HG02981 (cell line): ENCODE results near the gene SLC35E1.
"Not testable (repeated sequence)": the region's sequence is repeated elsewhere in the genome, so short reads cannot be mapped to it uniquely, and the experiment has no call there.

Experiments used
- ATAC-seq: cut with Tn5 transposase; IDR thresholded peaks from one replicate; pipeline ENCODE4 v1.9.1; 2021; ENCODE audit warnings: mild to moderate bottlenecking, moderate library complexity; ENCODE audit not compliant: unreplicated experiment

Gene SLC35E1

DNA sequence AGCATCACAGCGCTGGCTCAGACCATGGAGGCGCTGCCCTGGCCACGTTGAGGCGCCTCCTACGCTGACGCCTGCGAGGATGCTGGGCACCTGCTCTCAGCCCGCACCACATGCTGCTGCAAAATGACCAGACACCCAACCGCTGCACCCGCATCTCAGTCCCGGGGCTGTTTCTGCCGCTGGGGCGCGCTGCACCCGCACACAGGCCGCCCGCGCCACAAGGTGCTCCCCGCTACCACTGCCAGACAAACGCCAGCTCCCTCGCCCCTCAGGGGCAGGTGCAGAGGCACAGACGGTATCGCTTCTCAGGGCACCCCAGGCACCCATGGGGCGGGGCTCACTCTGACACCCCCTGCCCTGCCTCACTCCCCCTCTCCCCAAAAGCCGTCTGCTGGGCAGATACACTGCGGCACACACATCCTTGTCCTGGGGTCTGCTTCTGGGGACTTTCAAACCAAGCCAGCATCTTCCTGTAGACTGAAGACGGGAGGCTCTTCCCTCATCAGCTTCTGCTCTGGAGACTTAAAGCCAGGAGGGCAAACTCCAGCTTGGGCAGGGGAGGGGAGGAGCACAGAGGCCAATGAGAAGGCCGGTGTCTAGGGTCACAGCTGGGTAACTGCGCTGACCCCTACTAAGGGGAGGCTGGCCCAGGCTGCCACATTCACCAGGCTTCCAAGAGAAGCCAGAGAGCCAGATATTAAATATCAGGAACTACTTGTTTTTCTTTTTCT, 46.3 kb downstream of the SLC35E1 start:
- no peak for ATAC-seq

- ATAC-seq = no peak
Observed at GRCh38 chr19:16524991-16525734, 47.1 kb downstream of the SLC35E1 start.

- ATAC-seq = no peak
Observed at GRCh38 chr19:16522559-16523377, 49.4 kb downstream of the SLC35E1 start.

- no peak for ATAC-seq
Observed at GRCh38 chr19:16521715-16522289, 50.4 kb downstream of the SLC35E1 start.

DNA sequence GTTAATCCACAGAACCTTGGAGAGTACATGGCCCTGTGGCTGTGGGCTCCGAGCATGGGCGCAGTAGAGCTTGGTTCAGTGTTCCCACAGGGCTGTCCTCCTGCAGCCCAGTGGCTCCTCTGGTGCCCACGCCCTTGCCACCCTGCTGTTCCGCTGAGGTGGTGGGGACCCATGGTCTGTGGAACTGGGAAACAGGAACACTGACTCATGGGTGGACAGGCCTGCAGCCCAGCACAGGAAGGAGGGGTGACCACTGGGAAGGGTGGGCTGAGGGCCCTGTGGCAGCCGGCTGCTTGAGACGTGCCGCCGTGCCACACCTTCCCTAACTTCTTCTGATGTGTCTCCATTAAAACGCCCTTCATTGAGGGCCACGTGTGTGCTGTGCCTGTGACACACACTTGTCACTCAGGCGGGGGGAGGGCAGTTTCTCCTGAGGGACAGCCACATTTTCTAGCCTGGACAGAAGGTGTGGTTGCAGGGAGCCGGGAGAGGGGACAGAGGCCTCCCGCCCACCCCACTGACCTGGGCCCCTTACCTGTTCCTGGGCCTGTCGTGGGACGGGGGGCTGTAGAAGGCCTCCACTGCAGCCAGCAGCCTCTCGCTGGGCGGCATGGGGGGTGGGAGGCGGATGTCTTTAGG, 51.1 kb downstream of the SLC35E1 start:
- no peak for ATAC-seq

DNA sequence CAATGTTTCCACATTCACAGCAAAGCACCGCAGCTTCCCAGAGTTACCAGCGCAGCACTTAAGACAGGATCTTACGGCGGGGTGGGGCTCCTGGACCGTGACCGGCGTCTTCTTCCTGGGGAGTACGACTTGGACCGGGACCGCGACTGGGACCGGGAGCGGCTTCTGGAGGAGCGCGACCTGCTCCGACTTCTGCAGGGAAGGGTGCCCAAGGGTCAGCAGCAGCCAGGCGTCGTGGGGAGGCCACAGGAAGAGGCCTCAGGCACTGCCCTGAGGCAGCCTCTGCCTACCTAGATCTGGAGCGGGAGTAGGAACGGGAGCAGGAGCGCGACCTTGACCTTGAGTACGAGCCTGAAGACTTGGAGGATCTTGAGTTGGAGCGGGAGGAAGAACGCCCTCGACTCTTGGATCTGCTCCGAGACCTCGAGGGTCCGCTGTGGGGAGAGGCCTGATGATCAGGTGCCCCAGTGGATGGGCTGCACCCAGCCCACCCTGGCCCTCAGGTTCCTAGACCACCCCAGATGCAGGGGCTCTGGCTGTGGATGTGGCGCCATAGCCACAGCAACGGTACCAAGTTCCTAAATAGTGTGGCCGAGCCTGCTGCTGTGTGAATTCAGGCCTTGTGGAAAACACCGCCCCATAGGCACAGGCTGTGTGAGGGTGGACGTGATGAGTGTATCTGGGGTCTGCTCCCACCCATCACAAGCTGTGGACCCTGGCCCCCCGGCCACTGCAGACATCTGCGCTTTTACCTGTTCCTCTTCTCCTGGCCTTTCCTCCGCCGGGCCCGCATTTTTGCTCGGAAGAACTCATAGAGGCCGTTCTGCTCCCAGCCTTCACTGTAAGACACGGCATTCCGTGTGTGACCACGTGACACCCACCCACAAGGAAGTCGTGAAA, 51.9 kb downstream of the SLC35E1 start:
- ATAC-seq = no peak

DNA sequence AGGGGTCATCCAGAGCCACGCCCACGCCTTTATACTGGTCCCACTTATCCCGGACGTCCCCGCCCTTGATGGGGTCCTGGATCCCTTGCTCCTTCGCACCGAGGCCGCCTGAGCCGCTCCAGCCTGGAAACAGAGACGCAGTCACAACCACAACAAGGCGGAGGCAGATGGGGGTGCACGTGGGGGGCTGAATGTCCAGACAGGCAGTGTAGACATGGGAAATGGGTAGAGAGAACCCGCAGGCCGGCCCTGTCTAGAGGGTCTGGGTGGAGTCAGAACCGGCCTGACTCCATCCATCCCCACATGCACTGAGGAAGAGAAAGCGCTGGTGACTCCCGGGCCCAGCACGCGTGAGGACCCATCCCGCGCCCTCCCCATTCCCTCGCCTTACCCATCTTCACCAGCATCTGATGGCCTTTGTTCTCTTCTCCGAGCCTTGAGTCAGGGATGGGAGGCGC, 53.0 kb downstream of the SLC35E1 start:
- ATAC-seq = no peak

GRCh38 chr19:16518483-16519229, 53.6 kb downstream of the SLC35E1 start:
- ATAC-seq = no peak

- no peak for ATAC-seq
Observed at GRCh38 chr19:16518061-16518460, 54.2 kb downstream of the SLC35E1 start.

DNA sequence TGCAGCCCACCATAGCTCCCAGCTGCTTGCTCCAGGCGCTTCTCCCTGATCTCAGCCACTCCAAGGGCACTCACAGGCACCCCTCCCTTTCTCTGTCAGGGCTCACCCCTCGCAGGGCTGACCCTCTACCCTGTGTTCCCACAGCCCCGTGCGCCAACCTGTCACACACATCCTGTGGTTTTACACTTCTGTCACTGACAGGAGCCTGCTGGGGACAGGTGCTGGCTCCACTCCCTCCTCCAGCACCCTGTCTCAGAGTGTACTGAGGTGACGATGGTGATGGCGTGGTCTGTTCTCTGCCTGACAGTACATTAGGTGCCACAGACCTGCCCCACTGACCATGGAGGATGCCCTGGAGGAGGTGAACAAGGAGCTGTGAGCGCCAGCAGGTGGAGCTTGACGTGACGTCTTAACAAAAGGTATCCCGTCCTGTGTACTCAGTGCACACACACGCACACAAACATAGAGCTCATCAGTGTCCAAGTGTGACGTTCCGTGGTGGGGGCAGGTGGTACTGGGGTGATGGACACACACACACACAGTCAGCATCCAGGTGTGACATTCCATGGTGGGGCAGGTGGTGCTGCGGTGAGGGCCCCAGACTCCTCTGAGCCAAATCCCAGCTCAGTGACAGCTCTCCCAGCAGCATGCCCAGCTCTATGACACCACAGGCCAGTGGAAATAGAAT, 55.1 kb downstream of the SLC35E1 start:
- ATAC-seq = no peak

DNA sequence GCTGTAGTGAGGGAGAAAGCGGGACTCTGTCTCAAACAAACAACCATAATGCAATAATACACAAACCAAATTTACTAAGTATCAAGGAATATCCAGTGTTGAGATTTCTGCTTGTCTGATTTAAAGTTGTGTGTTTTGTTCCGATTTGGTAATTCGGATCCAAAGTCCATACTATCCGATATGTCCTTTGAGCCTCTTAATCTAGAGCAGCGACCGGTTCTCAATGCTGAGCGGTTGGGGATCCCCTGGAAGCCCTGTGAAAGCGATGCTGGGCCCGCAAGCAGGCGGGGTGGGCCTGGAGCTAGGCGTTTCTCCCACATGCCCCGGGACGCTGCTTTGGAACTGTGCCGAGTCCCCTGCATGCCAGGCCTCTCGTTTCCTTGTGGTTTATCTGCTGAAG, 55.8 kb downstream of the SLC35E1 start:
- ATAC-seq = no peak

DNA sequence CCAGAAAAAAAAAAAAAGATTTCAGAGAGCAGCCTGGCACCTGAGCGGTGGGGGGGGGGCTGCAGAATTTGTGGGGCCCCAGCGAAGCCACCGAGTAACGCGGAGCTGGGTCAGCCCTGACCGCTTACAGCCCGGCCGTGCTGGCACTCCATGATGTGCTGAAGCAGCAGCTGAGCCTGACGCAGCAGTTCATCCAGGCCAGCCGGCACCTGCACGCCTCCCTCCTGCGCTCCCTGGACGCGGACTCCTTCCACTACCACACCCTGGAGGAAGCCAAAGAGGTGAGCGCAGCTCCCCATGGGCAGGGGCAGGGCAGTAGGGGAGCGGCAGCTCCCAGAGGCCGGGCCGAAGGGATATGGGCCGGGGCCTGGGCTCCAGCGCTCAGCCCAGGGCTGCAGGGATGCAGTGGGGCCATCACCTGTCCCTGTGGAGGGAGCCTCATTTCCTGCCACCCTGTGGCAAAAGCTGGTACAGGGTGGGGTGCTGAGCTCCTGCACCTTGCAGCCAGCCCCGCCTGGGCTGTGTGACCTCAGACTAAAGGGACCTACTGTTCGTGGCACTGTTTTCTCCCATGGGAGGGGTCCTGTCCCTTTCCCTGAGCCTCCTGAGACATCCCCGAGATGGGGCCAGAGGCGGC, 57.7 kb downstream of the SLC35E1 start:
- no peak for ATAC-seq

DNA sequence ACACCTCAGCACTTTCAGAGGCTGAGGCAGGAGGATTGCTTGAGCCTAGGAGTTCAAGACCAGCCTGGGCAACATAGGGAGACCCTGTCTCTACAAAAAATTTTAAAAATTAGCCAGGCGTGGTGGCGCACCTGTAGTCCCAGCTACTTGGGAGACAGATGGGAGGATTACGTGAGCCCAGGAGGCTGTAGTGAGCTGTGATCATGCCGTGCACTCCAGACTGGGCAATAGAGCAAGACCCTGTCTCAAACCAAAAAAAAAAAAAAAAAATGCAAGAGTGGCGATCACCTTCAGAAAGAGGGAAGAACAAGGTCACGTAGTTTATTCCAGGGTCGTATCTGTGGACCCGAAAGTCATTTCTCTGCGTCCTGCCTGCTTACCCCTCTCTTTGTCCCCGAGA, 59.6 kb downstream of the SLC35E1 start:
- ATAC-seq = not testable (repeated sequence)

GRCh38 chr19:16509141-16510061, 62.8 kb downstream of the SLC35E1 start:
- ATAC-seq = no peak

DNA sequence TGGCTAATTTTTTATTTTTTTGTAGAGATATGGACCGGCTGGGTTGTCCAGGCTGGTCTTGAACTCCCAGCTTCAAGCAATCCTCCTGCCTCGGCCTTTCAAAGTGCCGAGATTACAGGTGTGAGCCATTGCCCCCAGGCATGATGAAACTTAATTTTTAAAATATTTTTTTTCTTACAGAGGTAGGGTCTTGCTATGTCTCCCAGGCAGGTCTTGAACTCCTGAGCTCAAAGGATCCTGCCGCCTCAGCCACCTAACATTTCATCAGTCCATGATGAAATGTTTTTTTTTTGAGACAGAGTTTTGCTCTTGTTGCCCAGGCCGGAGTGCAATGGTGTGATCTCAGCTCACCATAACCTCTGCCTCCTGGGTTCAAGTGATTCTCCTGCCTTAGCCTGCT, 63.7 kb downstream of the SLC35E1 start:
- no peak for ATAC-seq

- ATAC-seq = no peak
Observed at GRCh38 chr19:16506961-16507360, 65.3 kb downstream of the SLC35E1 start.

GRCh38 chr19:16506161-16506560, 66.1 kb downstream of the SLC35E1 start:
- not testable (repeated sequence) for ATAC-seq
